IPS-18c (cell line): Measurements from ENCODE around the gene MEGF6.

Experiments
- H3K4me3 ChIP-seq: 2 replicates; pipeline ENCODE4 v1.7.0; 2013; ENCODE audit warnings: low read depth, mild to moderate bottlenecking, low read length, moderate library complexity; ENCODE audit not compliant: insufficient read depth
- H3K9me3 ChIP-seq: one replicate; pipeline ENCODE4 v1.6.1; 2013; ENCODE audit warnings: mild to moderate bottlenecking, low read length, moderate library complexity; ENCODE audit not compliant: control insufficient read depth, insufficient read depth

MEGF6 gene

DNA sequence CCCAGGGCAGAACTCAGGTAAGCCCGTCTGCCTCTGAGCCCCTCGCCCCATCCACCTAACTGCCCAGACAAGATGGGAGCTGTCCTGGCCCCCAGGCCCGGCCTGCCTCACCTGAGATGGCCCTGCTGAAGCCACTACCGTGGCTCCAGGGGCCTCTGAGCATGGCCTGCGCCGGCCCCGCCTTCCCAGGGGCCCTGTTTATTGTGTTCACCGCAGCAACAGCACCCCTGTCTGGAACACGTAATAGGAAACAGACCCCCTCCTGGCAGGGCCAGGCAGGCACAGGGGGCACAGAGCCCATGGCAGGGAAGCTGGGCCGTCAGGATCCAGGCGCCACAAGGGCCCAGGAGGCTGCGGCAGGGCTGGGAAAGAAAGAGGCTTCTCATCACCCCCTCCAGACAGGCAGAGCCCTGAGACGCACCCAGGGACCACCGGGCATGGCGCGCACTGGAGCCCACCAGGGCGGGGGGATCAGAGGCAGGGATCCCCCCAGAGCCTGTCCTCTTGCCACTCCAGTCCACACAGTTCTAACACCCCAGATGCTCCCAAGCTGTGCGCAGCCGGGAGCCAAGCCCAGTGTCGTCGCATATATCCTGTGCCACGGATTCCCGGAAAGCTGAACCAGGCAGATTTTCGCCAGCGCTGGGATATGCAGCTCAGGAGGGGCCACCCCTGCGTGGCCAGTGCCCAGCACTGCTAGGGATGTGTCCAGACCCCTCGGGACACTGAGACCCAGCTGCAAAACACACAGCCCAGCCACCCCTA, 94.2 kb downstream of the MEGF6 start:
- Histone ChIP-seq H3K9me3 (peaks cover 2% of the 10 kb centered on the region), H3K4me3 (no peak overlapping the region)

DNA sequence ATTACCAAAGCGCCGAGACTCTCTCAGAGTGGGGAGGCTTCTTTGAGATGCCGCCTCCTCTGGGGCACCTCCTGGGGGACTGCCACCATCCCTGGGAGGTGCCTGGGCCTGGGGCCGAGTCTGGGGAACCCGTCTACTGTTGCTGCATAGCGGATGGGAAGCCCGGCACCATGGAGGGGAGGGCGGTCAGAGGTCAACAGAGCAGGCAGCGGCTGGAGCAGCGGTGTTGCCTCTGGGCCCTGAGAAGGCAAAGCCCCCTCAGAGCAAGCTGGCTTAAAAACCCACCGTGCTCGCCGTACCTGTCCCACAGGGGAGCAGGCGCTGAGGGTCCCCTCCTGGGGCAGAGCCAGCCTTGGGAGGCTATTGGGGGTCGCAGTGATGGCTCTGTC, 94.8 kb downstream of the MEGF6 start:
- Histone ChIP-seq H3K9me3 (peaks cover 2% of the 10 kb centered on the region), H3K4me3 (no peak overlapping the region)

DNA sequence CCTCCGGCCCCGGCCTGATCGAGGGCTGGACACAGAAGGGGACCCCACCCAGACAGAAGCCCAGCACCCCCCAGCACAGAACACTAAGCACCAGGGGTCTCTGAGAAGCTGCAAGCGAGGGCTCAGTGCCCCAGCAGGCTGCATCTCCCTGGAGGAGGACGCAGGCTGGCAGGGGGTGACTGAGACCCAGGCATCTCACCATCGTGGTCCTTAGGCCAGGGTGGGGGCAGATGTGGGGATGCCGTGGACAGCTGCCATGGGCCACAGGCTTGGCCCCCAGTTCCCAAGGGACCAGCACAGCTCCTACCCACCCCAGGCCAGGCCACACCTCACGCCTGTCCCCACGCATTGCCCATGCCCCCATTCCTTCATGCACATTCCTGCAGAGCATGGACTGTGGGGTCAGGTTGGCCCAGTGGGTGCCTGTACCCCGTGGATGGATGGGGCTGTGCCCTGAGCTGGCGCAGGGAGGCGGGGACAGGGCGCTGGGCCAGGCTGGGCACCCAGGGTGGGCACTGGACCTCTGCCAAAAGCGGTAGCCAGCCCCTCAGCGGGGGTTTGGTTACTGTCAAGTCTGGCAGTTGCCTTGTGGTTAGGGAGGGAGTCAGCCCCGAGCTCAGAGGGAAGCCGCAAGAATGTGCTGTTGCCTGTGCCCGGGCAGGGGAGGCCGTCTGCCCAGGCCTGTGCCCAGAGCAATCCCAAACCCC, 95.4 kb downstream of the MEGF6 start:
- H3K4me3 ChIP-seq: no peak overlapping the region

DNA sequence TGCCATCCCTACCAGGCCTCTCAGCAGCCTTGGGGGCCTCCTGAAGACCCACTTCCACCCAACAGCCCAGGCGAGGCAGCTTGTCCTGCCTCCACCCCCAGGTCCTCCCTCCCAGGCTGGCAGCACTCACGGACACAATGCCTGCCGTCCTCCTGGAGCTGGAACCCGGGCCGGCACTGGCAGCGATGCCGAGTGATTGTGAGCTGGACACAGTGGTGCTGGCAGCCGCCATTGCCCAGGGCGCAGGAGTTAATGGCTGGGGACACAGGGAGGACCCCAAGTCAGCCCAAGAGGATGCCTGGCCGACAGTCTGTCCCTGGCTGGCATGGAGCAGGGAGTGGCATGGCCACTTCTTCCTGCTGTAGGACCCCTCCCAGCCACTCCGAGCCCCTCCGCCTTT, 96.0 kb downstream of the MEGF6 start:
- no peak overlapping the region for H3K4me3 ChIP-seq

More for the DNA sequence above, 95.4 kb downstream of the MEGF6 start:
- peaks cover 2% of the 10 kb centered on the region for H3K9me3 ChIP-seq

DNA sequence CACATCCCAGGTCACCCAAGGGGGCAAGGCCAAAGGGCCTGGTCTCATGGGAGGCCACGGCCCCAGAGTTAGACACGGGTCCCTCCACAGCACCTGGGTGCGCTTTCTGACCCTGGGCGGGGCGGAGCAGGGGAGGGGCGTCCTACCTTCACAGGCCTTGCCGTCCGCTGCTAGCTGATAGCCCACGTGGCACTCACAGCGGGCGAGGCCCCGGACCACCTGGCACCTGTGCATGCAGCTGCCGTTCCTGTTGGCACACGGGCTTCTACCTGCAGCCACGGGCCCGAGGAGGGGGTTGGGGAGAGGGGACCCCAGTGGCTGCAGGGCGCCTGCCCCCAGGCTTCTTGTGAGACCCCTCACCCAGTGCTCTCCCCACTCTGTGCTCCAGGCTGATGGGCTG, 96.9 kb downstream of the MEGF6 start:
- no peak overlapping the region for H3K4me3 ChIP-seq
- peaks cover 2% of the 10 kb centered on the region for H3K9me3 ChIP-seq

More for the DNA sequence above, 96.0 kb downstream of the MEGF6 start:
- peaks cover 2% of the 10 kb centered on the region for H3K9me3 ChIP-seq

DNA sequence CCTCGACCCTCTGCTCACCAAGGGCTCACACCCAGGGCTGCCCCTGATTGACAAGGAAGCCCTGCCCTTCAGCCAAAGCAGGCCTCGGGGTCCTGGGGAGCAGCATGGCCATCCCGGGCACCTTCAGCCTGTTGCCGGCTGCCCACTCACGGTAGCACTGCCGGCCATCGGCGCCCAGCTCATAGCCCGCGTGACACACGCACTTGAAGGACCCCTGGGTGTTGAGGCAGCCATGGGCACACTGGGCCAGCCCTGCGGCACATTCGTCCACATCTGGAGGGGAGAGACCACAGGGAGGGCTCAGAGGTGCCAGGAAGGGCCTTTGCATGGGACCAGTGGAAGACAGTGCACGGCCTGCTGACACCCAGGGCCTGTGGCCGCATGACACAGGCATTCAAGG, 99.5 kb downstream of the MEGF6 start:
- Histone ChIP-seq H3K9me3 (peaks cover 2% of the 10 kb centered on the region), H3K4me3 (no peak overlapping the region)

DNA sequence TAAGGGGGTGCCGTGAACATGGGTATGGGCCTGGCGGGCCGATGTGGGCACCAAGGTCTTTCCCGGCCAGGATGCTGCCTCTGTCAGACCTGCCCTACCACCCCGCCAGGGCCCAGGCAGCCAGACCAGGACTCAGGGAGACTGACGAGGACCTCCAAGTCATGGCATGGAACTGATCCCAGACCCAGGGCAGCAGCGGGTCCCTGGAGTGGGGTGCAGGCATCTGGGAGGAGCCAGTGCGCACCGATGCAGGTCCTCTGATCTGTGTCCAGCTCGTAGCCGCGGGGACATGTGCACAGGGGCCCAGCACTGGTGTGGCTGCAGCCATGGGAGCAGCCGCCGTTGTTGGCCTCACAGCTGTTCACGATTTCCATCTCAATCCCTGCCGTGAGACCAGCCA, 100.0 kb downstream of the MEGF6 start:
- peaks cover 2% of the 10 kb centered on the region for H3K9me3 ChIP-seq
- H3K4me3 ChIP-seq: no peak overlapping the region

DNA sequence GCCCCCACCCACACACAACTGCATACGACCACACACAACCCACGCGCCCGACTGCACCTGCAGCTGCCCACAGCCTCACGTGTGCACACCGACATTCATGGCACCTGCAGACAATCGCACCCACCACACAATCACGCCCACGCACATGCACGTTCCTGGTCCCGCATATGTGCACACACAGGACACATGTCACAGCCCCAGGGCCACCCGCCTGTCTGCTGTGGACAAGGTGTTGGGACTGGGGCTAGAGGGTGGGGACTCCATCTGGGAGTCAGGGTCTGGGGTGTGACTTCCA, 100.4 kb downstream of the MEGF6 start:
- no peak overlapping the region for H3K4me3 ChIP-seq
- peaks cover 2% of the 10 kb centered on the region for H3K9me3 ChIP-seq

GRCh38 chr1:3510136-3510955, 101.0 kb downstream of the MEGF6 start:
- Histone ChIP-seq H3K9me3 (peaks cover 2% of the 10 kb centered on the region), H3K4me3 (no peak overlapping the region)

DNA sequence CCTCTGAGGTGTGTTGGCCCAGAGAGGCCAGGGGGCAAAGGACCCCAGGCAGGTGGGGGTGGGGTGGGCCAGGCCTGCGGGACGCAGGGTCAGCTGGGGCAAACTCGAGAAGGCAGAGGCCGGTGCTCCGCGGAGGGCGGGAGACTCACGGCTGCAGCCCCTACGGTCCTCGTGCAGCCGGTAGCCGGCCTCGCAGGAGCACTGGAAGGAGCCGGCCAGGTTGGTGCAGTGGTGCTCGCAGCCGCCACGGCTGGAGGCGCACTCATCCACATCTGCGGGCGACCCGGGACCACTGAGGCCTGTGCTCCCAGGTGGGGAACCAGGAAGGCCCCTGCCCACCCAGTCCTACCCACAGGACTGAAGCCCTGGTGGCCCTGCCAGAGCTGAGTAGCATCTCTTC, 101.6 kb downstream of the MEGF6 start:
- H3K4me3 ChIP-seq: no peak overlapping the region
- H3K9me3 ChIP-seq: peaks cover 2% of the 10 kb centered on the region

- Histone ChIP-seq H3K9me3 (peaks cover 2% of the 10 kb centered on the region), H3K4me3 (no peak overlapping the region)
Measured at GRCh38 chr1:3508757-3509415, 102.4 kb downstream of the MEGF6 start.

- Histone ChIP-seq H3K9me3 (peaks cover 2% of the 10 kb centered on the region), H3K4me3 (no peak overlapping the region)
Measured at GRCh38 chr1:3507636-3508275, 103.6 kb downstream of the MEGF6 start.

DNA sequence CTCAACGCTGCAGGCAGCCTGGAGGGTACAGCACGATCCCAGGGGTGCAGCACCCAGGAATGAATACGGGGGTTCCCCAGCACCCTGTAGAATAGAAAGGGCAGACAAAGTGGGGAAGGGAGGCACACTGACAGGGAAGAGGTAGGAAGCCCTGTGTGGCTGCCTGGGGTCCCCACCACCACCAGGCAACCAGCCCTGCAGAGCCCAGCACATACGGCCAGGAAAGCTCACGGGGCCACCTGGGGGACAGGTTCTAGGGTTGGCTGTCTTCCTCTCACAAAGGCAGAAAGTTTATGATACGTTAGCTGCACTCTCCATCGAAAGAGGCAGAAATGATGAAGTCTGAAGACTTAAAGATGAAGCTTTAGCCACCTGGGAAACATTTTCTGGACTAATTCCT, 104.4 kb downstream of the MEGF6 start:
- Histone ChIP-seq H3K9me3 (no peaks in the 10 kb centered on the region), H3K4me3 (no peak overlapping the region)

- Histone ChIP-seq H3K4me3 (no peak overlapping the region), H3K9me3 (no peaks in the 10 kb centered on the region)
Measured at GRCh38 chr1:3506041-3506440, 105.3 kb downstream of the MEGF6 start.

GRCh38 chr1:3505161-3505560, 106.1 kb downstream of the MEGF6 start:
- Histone ChIP-seq H3K9me3 (no peaks in the 10 kb centered on the region), H3K4me3 (no peak overlapping the region)

- no peaks in the 10 kb centered on the region for H3K9me3 ChIP-seq
- no peak overlapping the region for H3K4me3 ChIP-seq
Measured at GRCh38 chr1:3504822-3505153, 106.5 kb downstream of the MEGF6 start.

GRCh38 chr1:3504151-3504821, 107.0 kb downstream of the MEGF6 start:
- Histone ChIP-seq H3K9me3 (no peaks in the 10 kb centered on the region), H3K4me3 (no peak overlapping the region)
